OCI-LY7 (cell line): Measurements from ENCODE around the gene BPIFA3.

Experiments used
- EZH2phosphoT487 ChIP-seq: fragments of 200-600 bp; sonication (generic); IDR thresholded peaks from 2 replicates; pipeline ENCODE4 v1.6.1; 2018; ENCODE audit warnings: low read depth, borderline replicate concordance, mild to moderate bottlenecking, mixed run types, antibody characterized with exemption, low read length, moderate library complexity, mixed read lengths
- TF ChIP-seq, protein P1 (sequence below): fragments of 200-600 bp; sonication (generic); conservative IDR thresholded peaks from 2 replicates; pipeline ENCODE4 v1.5.1; 2014; ENCODE audit warnings: mild to moderate bottlenecking, antibody characterized with exemption, low read length, moderate library complexity, mixed read lengths

GRCh38 chr20:33169176-33169794 is 47.9 kb upstream of the BPIFA3 start:
- TF ChIP-seq, protein P1, sequence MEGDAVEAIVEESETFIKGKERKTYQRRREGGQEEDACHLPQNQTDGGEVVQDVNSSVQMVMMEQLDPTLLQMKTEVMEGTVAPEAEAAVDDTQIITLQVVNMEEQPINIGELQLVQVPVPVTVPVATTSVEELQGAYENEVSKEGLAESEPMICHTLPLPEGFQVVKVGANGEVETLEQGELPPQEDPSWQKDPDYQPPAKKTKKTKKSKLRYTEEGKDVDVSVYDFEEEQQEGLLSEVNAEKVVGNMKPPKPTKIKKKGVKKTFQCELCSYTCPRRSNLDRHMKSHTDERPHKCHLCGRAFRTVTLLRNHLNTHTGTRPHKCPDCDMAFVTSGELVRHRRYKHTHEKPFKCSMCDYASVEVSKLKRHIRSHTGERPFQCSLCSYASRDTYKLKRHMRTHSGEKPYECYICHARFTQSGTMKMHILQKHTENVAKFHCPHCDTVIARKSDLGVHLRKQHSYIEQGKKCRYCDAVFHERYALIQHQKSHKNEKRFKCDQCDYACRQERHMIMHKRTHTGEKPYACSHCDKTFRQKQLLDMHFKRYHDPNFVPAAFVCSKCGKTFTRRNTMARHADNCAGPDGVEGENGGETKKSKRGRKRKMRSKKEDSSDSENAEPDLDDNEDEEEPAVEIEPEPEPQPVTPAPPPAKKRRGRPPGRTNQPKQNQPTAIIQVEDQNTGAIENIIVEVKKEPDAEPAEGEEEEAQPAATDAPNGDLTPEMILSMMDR = peak; percentile 84
- no peak for TF ChIP-seq EZH2phosphoT487
